NT2/D1 (cell line): Measurements from ENCODE around the gene PRKG1.

Experiments used
- DNase-seq: peaks from one replicate; pipeline ENCODE4 v3.0.0-alpha.2; 2011; ENCODE audit warnings: low read depth, low spot score
- H3K27me3 ChIP-seq: 2 replicates; pipeline ENCODE4 v1.6.0; 2011; ENCODE audit warnings: mild to moderate bottlenecking; ENCODE audit not compliant: insufficient read length, insufficient read depth
- H3K36me3 ChIP-seq: 2 replicates; pipeline ENCODE4 v1.6.1; 2011; ENCODE audit warnings: mild to moderate bottlenecking, low read length, mixed read lengths; ENCODE audit not compliant: insufficient read depth, insufficient read length
- H3K4me1 ChIP-seq: 2 replicates; pipeline ENCODE4 v1.5.1; 2011; ENCODE audit not compliant: insufficient read depth, insufficient read length
- H3K4me3 ChIP-seq: 2 replicates; pipeline ENCODE4 v1.5.1; 2011; ENCODE audit warnings: low read depth; ENCODE audit not compliant: insufficient read length
- H3K9ac ChIP-seq: 2 replicates; pipeline ENCODE4 v1.6.0; 2011; ENCODE audit warnings: low read depth; ENCODE audit not compliant: insufficient read length
- H3K9me3 ChIP-seq: 2 replicates; pipeline ENCODE4 v1.5.1; 2011; ENCODE audit warnings: mild to moderate bottlenecking, low read length; ENCODE audit not compliant: insufficient read depth
- SUZ12 ChIP-seq: IDR thresholded peaks from 2 replicates; pipeline ENCODE4 v1.6.1; 2011; ENCODE audit not compliant: insufficient read length, insufficient read depth; ENCODE audit errors: extremely low read depth
- YY1 ChIP-seq: IDR thresholded peaks from 2 replicates; pipeline ENCODE4 v1.6.1; 2011; ENCODE audit not compliant: insufficient read length, insufficient read depth
- ZNF274 ChIP-seq: IDR thresholded peaks from 2 replicates; pipeline ENCODE4 v1.6.1; 2011; ENCODE audit warnings: mild to moderate bottlenecking, low read depth, low read length

The PRKG1 gene

DNA sequence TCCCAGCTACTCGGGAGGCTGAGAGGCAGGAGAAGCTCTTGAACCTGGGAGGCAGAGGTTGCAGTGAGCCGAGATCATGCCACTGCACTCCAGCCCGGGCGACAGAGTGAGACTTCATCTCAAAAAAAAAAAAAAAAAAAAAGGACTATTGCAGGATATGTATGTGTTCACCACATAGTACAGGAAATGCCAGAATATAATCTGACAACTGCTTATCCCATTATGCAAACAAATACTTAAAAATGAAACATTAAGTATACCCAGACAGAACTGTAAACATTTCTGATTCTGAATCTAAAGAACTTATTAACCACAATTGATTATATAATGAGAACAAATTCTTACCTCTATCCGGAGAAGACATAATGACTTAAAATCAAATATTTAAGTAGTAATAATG lies 1258.5 kb downstream of the PRKG1 start:
- DNase-seq = no peak
- no peak for TF ChIP-seq SUZ12
- no peak for TF ChIP-seq ZNF274
- TF ChIP-seq YY1 = no peak
- no peaks in the 10 kb centered on the region for H3K9me3 ChIP-seq
- H3K27me3 ChIP-seq = no peaks in the 10 kb centered on the region
- H3K4me1 ChIP-seq = no peaks in the 10 kb centered on the region
- H3K36me3 ChIP-seq = no peaks in the 10 kb centered on the region
- no peak overlapping the region for H3K9ac ChIP-seq
- H3K4me3 ChIP-seq = no peak overlapping the region

GRCh38 chr10:52334595-52334994 lies 1260.3 kb downstream of the PRKG1 start:
- H3K4me1 ChIP-seq = no peaks in the 10 kb centered on the region
- no peak for DNase-seq
- H3K9ac ChIP-seq = no peak overlapping the region

DNA sequence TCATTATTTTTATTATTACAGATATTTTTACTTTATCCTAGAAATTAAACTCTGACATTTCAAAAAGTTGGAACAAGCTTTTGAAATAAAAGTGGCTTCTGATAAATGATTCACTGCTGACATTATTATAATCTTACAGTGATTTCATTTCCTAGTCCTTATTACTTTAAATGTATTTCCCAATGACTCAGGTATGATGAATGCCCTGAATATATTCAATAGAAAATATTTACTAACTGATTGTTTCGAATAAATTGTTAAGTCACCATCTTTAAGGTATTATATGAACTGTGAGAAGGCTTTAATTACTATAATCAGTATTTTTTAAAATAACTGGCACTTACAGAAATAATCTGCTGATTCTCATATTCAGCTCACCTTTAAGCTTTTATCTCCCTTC lies 1261.4 kb downstream of the PRKG1 start:
- no peak for DNase-seq

More at GRCh38 chr10:52334595-52334994, 1260.3 kb downstream of the PRKG1 start:
- no peak for TF ChIP-seq YY1
- Histone ChIP-seq H3K9me3 (no peaks in the 10 kb centered on the region), H3K4me3 (no peak overlapping the region), H3K36me3 (no peaks in the 10 kb centered on the region), H3K27me3 (no peaks in the 10 kb centered on the region)

GRCh38 chr10:52337225-52337624 lies 1262.9 kb downstream of the PRKG1 start:
- no peak for TF ChIP-seq YY1
- TF ChIP-seq ZNF274 = no peak
- no peak for TF ChIP-seq SUZ12
- Histone ChIP-seq H3K4me1 (no peaks in the 10 kb centered on the region), H3K27me3 (no peaks in the 10 kb centered on the region), H3K4me3 (no peak overlapping the region), H3K36me3 (no peaks in the 10 kb centered on the region), H3K9ac (no peak overlapping the region), H3K9me3 (no peaks in the 10 kb centered on the region)
- DNase-seq = no peak

More for the DNA sequence above, 1261.4 kb downstream of the PRKG1 start:
- H3K9ac ChIP-seq = no peak overlapping the region
- no peaks in the 10 kb centered on the region for H3K36me3 ChIP-seq
- H3K27me3 ChIP-seq = no peaks in the 10 kb centered on the region
- H3K4me1 ChIP-seq = no peaks in the 10 kb centered on the region
- no peak overlapping the region for H3K4me3 ChIP-seq
- no peaks in the 10 kb centered on the region for H3K9me3 ChIP-seq
- TF ChIP-seq ZNF274 (no peak), SUZ12 (no peak), YY1 (no peak)

DNA sequence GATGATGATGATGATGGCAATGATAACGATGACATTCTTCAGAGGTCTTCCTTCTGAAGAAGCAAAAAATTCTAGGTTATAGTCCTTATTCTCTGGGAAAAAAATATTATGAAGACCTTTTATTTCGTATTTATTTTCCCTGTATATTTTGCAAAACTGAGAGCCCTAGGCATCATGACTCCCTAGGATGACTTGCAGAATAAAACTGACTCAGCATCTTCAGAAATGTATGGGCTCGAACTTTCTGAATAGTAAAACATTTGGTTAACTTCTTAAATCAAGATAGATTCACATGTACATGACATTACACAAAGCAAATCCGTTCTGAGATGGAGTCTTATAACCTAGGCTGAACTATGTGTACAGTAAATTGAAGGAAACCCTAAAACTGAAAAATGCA lies 1269.2 kb downstream of the PRKG1 start:
- H3K4me3 ChIP-seq = no peak overlapping the region
- no peaks in the 10 kb centered on the region for H3K36me3 ChIP-seq
- no peaks in the 10 kb centered on the region for H3K27me3 ChIP-seq
- H3K9me3 ChIP-seq = peaks cover 9% of the 10 kb centered on the region; the same call in 1 of the 2 replicates
- no peaks in the 10 kb centered on the region for H3K4me1 ChIP-seq
- TF ChIP-seq ZNF274 (no peak), SUZ12 (no peak), YY1 (no peak)
- no peak overlapping the region for H3K9ac ChIP-seq
- DNase-seq = no peak

DNA sequence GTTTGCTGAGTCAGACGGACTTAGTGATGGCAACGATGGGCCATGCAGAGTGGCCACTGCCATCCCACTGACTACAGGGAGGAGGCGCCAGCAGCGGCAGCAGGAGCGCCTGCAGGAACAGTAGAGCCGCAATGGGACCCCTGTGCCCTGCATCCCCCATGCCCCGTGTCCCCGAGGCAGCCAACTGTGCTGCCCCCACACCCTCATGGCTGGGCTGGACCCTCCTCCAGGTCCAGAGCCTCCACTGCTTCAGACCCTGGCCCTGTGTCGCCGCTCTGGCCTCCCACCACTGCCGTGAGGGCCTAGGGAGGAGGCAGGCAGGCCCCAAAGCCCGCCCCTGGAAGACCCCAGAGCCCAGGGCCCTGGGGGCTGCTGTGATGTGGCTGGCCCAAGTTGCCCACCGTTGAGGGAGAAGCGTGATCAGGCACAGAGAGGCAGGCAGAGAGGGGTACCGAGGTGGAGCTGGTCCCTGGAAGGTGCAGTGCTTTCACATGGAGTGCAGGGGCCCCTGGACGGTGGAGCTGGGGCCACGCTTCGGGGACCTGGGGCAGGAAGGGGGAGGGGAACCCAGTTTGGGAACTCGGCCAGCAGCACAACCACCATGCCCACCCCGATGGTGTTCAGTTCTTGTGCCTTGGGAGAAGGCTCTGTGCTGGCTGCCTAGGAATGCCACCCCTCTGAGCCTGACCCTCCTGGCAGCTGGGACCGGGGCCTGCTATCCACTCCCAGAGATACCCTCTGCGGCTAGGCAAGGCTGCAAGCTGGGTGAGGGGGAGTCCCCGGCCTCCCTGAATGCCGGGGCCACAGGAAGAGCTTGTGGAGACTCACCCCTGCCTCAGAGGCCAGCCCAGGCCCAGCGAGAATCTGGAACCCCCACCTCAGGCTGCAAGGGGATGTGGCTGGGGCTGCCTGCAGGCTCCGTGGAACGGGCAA lies 1272.4 kb downstream of the PRKG1 start:
- Histone ChIP-seq H3K4me1 (no peaks in the 10 kb centered on the region), H3K36me3 (no peaks in the 10 kb centered on the region), H3K27me3 (no peaks in the 10 kb centered on the region), H3K4me3 (no peak overlapping the region), H3K9ac (no peak overlapping the region), H3K9me3 (peaks cover 9% of the 10 kb centered on the region; the same call in 1 of the 2 replicates)
- TF ChIP-seq YY1 = no peak
- no peak for TF ChIP-seq ZNF274
- no peak for TF ChIP-seq SUZ12
- no peak for DNase-seq

- H3K9ac ChIP-seq = no peak overlapping the region
- H3K36me3 ChIP-seq = no peaks in the 10 kb centered on the region
- peaks cover 9% of the 10 kb centered on the region; the same call in 1 of the 2 replicates for H3K9me3 ChIP-seq
- no peaks in the 10 kb centered on the region for H3K4me1 ChIP-seq
- DNase-seq = no peak
- no peak for TF ChIP-seq ZNF274
- no peak for TF ChIP-seq YY1
- TF ChIP-seq SUZ12 = no peak
- no peak overlapping the region for H3K4me3 ChIP-seq
- H3K27me3 ChIP-seq = no peaks in the 10 kb centered on the region
These were observed 1273.0 kb downstream of the PRKG1 start for GRCh38 chr10:52347327-52347667.
